Epithelial cell of proximal tubule (primary cell): Measurements from ENCODE around the gene FEN1. TPM values are rescaled to one million over a fixed set of nuclear protein-coding genes. Genes with fewer than 3 reads are reported as not detected.

Experiments used
- DNase-seq: peaks from one replicate; pipeline ENCODE4 v3.0.0-alpha.2; 2011; ENCODE audit warnings: low read depth
- H3K4me3 ChIP-seq: 2 replicates; pipeline ENCODE4 v1.5.1; 2011; ENCODE audit warnings: low read depth, mild to moderate bottlenecking, low read length
- CTCF ChIP-seq: conservative IDR thresholded peaks from 2 replicates; pipeline ENCODE4 v1.5.1; 2012; ENCODE audit warnings: low read depth, mild to moderate bottlenecking, low read length
- total RNA-seq: library from RNA; depleted of rRNA; stranded (reverse); fragments of >200 nt; gene quantifications from 2 replicates; pipeline ENCODE4 v1.2.3, GENCODE V29; 2015

Gene FEN1
- total RNA-seq, 1 donor from 2014 or later, result 70.6 TPM

GRCh38 chr11:61797263-61797944 is 4.7 kb downstream of the FEN1 start:
- TF ChIP-seq CTCF, result peak; percentile 88
- H3K4me3 ChIP-seq, result no peak overlapping the region
- no peak for DNase-seq

- TF ChIP-seq CTCF, result no peak
- DNase-seq, result no peak
- no peak overlapping the region for H3K4me3 ChIP-seq
Observed at GRCh38 chr11:61799665-61800284, 7.1 kb downstream of the FEN1 start.

GRCh38 chr11:61800331-61801281 is 7.9 kb downstream of the FEN1 start:
- no peak for TF ChIP-seq CTCF
- DNase-seq, result no peak
- no peak overlapping the region for H3K4me3 ChIP-seq

GRCh38 chr11:61802605-61803004 is 9.9 kb downstream of the FEN1 start:
- no peak overlapping the region for H3K4me3 ChIP-seq
- no peak for TF ChIP-seq CTCF
- DNase-seq, result no peak

GRCh38 chr11:61803889-61804647 is 11.4 kb downstream of the FEN1 start:
- no peak for DNase-seq
- H3K4me3 ChIP-seq, result no peak overlapping the region
- no peak for TF ChIP-seq CTCF

GRCh38 chr11:61805146-61805545 is 12.4 kb downstream of the FEN1 start:
- TF ChIP-seq CTCF, result no peak

More at GRCh38 chr11:61805146-61805545, 12.4 kb downstream of the FEN1 start:
- DNase-seq, result no peak
- no peak overlapping the region for H3K4me3 ChIP-seq
